NCI-H774 (cell line): ENCODE measurements around the gene HLA-F.

ENCODE experiments used
- DNase-seq: peaks from one replicate; lab custom pipeline; 2025; lab: John Stamatoyannopoulos, UW

The HLA-F gene

GRCh38 chr6:29744131-29744530, 20.9 kb downstream of the HLA-F start:
- no peak for DNase-seq

GRCh38 chr6:29744621-29745020, 21.4 kb downstream of the HLA-F start:
- DNase-seq, result no peak

GRCh38 chr6:29745386-29745785, 22.2 kb downstream of the HLA-F start:
- DNase-seq, result no peak

GRCh38 chr6:29745855-29746449, 22.7 kb downstream of the HLA-F start:
- no peak for DNase-seq

GRCh38 chr6:29746846-29747687, 23.8 kb downstream of the HLA-F start:
- no peak for DNase-seq

GRCh38 chr6:29747688-29748250, 24.5 kb downstream of the HLA-F start:
- no peak for DNase-seq

- peak; percentile 73 for DNase-seq
Measured at GRCh38 chr6:29748391-29749307, 25.4 kb downstream of the HLA-F start.

GRCh38 chr6:29749308-29749662, 26.1 kb downstream of the HLA-F start:
- no peak for DNase-seq

- DNase-seq, result no peak
Measured at GRCh38 chr6:29749668-29750067, 26.4 kb downstream of the HLA-F start.

- no peak for DNase-seq
Measured at GRCh38 chr6:29750709-29751108, 27.5 kb downstream of the HLA-F start.

GRCh38 chr6:29751480-29751879, 28.2 kb downstream of the HLA-F start:
- DNase-seq, result no peak

- peak; percentile 47 for DNase-seq
Measured at GRCh38 chr6:29752451-29753308, 29.4 kb downstream of the HLA-F start.

- DNase-seq, result no peak
Measured at GRCh38 chr6:29753309-29753644, 30.0 kb downstream of the HLA-F start.

- no peak for DNase-seq
Measured at GRCh38 chr6:29755295-29755871, 32.1 kb downstream of the HLA-F start.

- no peak for DNase-seq
Measured at GRCh38 chr6:29757282-29757681, 34.0 kb downstream of the HLA-F start.

GRCh38 chr6:29757701-29758293, 34.6 kb downstream of the HLA-F start:
- DNase-seq, result no peak

GRCh38 chr6:29758761-29759160, 35.5 kb downstream of the HLA-F start:
- DNase-seq, result no peak

- DNase-seq, result no peak
Measured at GRCh38 chr6:29759457-29759856, 36.2 kb downstream of the HLA-F start.

GRCh38 chr6:29760328-29760727, 37.1 kb downstream of the HLA-F start:
- DNase-seq, result no peak

GRCh38 chr6:29762051-29762450, 38.8 kb downstream of the HLA-F start:
- no peak for DNase-seq

- no peak for DNase-seq
Measured at GRCh38 chr6:29762781-29763214, 39.6 kb downstream of the HLA-F start.
